Measurements from ENCODE around the gene COPS8. TPM values are rescaled to one million over a fixed set of nuclear protein-coding genes. Genes with fewer than 3 reads are reported as not detected.

Gene COPS8
- polyA plus RNA-seq, 1 of the 3 experiments (the other 2 are of a cell fraction) = 107 TPM

GRCh38 chr2:237101118-237101979 is 15.7 kb downstream of the COPS8 start:
- Histone ChIP-seq H3K9ac (no peak overlapping the region), H3K9me3 (no peaks in the 10 kb centered on the region), H3K4me2 (no peak overlapping the region), H3K27me3 (ENCODE audit: insufficient read depth) (no peaks in the 10 kb centered on the region), H3K4me1 (ENCODE audit: control insufficient read depth in 1 of 2, insufficient read depth in 2 of 2, low read depth in 1 of 2, low read length in 1 of 2) (0 out of 4 replicates have a peak, but pooled peaks cover 0 to 16% of the 10 kb centered on the region in 2 experiments), H3F3A (replicated peaks; ENCODE audit: insufficient read depth) (peaks cover 31% of the 10 kb centered on the region), H4K20me1 (ENCODE audit: insufficient read depth) (no peaks in the 10 kb centered on the region), H3K36me3 (replicated peaks in 1 of 2; ENCODE audit: control insufficient read depth in 1 of 2, insufficient read depth in 2 of 2, low read length in 1 of 2) (peaks cover 58 to 93% of the 10 kb centered on the region in 2 experiments), H3K27ac (ENCODE audit: low read depth in 2 of 2, low read length in 1 of 2) (no peak overlapping the region), H3K9me2 (no peaks in the 10 kb centered on the region), H3K4me3 (ENCODE audit: low read depth in 2 of 2, low read length in 1 of 2) (no peak overlapping the region), H3K79me2 (ENCODE audit: insufficient read depth) (peaks cover 3% of the 10 kb centered on the region; the same call in 1 of the 2 replicates), H2AFZ (ENCODE audit: low read depth) (no peak overlapping the region)
- ChIA-PET POLR2A (no interaction called here), CTCF (interaction anchor here (0.7 to 2.1 kb wide), 4 partner anchors 8 to 471 kb away, joined by 3 to 6 read pairs (median 4); no protein-coding TSS in a partner anchor)
- 87% methylated on average over 6 of the region's 6 CpGs for WGBS (ENCODE audit: low lambda C conversion rate)
- no peak for DNase-seq
- no peak for TF ChIP-seq EP300 (IDR thresholded peaks at IDR 0.05; ENCODE audit: borderline replicate concordance in 1 of 2, low read depth in 1 of 2, low read length in 1 of 2)
- TF ChIP-seq SMC3 (IDR thresholded peaks at IDR 0.05; ENCODE audit: low read depth, low read length) = no peak
- no peak for TF ChIP-seq RFX5 (IDR thresholded peaks at IDR 0.05; ENCODE audit: low read length)
- no peak for TF ChIP-seq ELF1 (IDR thresholded peaks at IDR 0.05)
- TF ChIP-seq RXRA (IDR thresholded peaks at IDR 0.05; ENCODE audit: borderline replicate concordance, low read depth) = no peak
- TF ChIP-seq NRF1 (IDR thresholded peaks at IDR 0.05; ENCODE audit: low read depth, low read length) = no peak
- no peak for TF ChIP-seq YY1 (IDR thresholded peaks at IDR 0.05; ENCODE audit: low read depth)
- TF ChIP-seq REST (IDR thresholded peaks at IDR 0.05; ENCODE audit: low read depth, low read length) = no peak
- no peak for TF ChIP-seq PBX3 (IDR thresholded peaks at IDR 0.05)
- no peak for TF ChIP-seq USF2 (IDR thresholded peaks at IDR 0.05; ENCODE audit: borderline replicate concordance, low read depth, low read length)
- no peak for TF ChIP-seq GATA2 (CRISPR knock-in tag; IDR thresholded peaks at IDR 0.05)
- TF ChIP-seq SIN3A (IDR thresholded peaks at IDR 0.05; ENCODE audit: borderline replicate concordance, low read depth, low read length) = no peak
- no peak for TF ChIP-seq ZBTB33 (IDR thresholded peaks at IDR 0.05; ENCODE audit: borderline replicate concordance, low read depth)
- no peak for TF ChIP-seq JUND (IDR thresholded peaks at IDR 0.05)
- no peak for TF ChIP-seq FOSL2 (IDR thresholded peaks at IDR 0.05; ENCODE audit: borderline replicate concordance, low read depth)
- TF ChIP-seq FOXM1 (IDR thresholded peaks at IDR 0.05; ENCODE audit: low read depth) = no peak
- TF ChIP-seq GABPA (IDR thresholded peaks at IDR 0.05; ENCODE audit: low read depth) = no peak
- TF ChIP-seq TAF1 (IDR thresholded peaks at IDR 0.05; ENCODE audit: borderline replicate concordance, low read depth, low read length) = no peak
- TF ChIP-seq POLR2AphosphoS5 (IDR thresholded peaks at IDR 0.05; ENCODE audit: low read depth, low read length) = no peak
- TF ChIP-seq TCF12 (IDR thresholded peaks at IDR 0.05) = no peak

Measured in SK-N-SH (cell line).